Astrocyte of the cerebellum (primary cell): Measurements from ENCODE around the gene FAM162B.

Experiments used
- DNase-seq: peaks from one replicate; pipeline ENCODE4 v3.0.0-alpha.2; 2011; ENCODE audit warnings: low read depth
- H3K4me3 ChIP-seq: 2 replicates; pipeline ENCODE4 v1.5.1; 2011; ENCODE audit warnings: mild to moderate bottlenecking, low read depth, low read length, moderate library complexity
- in situ Hi-C: cut with HindIII; loops from 2 replicates; pipeline ENCODE4 v1.10.0; 2017; ENCODE audit warnings: low sequenced_read_pairs
- TF ChIP-seq, protein P1 (sequence below): IDR thresholded peaks from 2 replicates; pipeline ENCODE4 v1.5.1; 2012; ENCODE audit warnings: low read length, low read depth, moderate library complexity, mild to moderate bottlenecking; ENCODE audit errors: missing control alignments

FAM162B gene

DNA sequence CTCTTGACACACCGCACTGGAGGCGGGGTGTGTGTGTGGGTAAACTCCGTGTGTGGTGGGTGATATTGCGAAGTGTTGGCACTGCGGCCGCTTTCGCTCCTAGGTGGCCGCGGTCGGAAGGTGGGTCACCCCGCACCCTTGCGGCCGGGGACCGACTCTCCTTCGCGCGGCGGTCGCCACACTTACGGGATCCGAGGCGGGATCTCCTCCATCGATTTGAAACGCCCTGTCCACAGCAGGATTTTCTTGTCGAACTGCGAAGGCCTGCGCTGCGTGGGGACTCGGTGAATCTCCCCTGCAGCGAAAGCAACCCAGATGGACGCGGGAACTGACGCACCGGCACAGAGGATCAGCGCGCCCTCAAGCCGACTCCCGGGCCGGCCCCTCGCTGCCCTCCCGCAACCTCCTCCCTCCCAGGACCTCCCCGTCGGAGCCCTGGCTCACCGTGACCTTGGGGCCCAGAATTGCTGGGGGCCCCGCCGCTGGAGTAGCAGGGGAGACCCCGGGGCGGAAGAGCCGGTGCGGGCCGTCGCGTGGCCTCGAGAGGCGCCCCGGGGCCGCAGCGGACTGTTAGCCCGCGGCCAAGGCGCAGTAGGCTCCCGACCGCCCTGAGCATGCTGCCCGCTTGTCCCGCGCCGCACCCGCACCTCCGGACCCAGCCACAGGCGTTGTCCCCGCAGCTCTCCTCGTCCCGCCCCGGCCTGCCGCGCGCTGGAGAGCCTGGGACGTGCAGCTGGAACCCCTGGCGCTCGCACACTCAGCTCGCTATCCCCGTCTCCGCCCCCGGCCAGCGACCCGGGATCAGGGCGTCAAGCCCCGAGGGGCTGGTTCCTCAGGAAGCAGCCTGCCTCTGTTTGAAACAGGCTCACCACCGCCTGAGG is at the start of gene FAM162B:
FAM162B (minus strand) TSS at position 759 of the 881 bp plus-strand sequence; CDS start at position 616, 143 bp downstream.
- TF ChIP-seq, protein P1, sequence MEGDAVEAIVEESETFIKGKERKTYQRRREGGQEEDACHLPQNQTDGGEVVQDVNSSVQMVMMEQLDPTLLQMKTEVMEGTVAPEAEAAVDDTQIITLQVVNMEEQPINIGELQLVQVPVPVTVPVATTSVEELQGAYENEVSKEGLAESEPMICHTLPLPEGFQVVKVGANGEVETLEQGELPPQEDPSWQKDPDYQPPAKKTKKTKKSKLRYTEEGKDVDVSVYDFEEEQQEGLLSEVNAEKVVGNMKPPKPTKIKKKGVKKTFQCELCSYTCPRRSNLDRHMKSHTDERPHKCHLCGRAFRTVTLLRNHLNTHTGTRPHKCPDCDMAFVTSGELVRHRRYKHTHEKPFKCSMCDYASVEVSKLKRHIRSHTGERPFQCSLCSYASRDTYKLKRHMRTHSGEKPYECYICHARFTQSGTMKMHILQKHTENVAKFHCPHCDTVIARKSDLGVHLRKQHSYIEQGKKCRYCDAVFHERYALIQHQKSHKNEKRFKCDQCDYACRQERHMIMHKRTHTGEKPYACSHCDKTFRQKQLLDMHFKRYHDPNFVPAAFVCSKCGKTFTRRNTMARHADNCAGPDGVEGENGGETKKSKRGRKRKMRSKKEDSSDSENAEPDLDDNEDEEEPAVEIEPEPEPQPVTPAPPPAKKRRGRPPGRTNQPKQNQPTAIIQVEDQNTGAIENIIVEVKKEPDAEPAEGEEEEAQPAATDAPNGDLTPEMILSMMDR = no peak
- H3K4me3 ChIP-seq = peak within 1 kb of the TSS; percentile 51
- in situ Hi-C loops = no loop called here
- no peak for DNase-seq

DNA sequence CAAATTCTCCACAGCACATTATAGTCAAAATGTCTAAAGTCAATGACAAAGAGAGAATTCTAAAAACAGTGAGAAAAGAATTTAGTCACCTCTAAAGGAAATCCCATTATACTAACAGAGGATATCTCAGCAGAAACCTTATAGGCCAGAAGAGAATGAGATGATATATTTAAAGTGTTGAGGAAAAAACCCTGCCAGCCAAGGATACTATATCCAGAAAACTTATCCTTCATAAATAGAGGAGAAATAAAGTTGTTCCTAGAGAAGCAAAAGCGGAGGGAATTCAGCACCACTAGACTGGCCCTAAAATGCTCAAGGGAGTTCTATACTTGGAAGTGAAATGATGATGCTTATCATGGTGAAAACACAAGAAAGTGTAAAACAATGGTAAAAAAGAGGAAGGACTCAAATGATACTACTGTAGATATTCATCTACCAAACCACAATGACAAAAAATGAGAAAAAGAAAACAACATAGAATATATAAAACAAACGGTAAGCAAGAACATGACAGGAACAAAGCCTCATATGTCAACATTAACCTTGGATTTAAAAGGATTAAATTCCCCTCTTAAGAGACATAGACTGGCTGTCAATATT is 46.6 kb upstream of the FAM162B start:
- H3K4me3 ChIP-seq = no peak overlapping the region
- TF ChIP-seq, protein P1 = no peak
- DNase-seq = no peak
- in situ Hi-C loops = no loop called here

DNA sequence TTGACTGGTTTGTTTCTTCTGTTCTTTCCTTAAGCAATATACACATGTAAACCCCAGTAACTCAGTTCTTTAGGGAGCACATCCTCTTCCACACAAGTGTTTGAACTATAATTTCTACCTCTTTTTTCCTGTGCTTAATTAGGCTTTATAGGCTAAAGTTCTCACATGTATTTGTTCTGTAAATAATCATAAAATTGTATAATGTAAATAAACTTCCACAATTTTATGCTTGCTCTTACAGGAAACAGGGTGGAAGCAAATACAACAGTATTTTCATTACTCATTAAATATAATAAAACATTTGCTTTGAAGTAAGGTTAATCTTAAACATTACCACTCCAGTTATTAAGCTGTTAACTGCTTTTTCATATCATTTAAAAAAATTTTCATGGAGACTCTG is 36.5 kb upstream of the FAM162B start:
- DNase-seq = no peak
- H3K4me3 ChIP-seq = no peak overlapping the region
- TF ChIP-seq, protein P1 = no peak
- in situ Hi-C loops = no loop called here

DNA sequence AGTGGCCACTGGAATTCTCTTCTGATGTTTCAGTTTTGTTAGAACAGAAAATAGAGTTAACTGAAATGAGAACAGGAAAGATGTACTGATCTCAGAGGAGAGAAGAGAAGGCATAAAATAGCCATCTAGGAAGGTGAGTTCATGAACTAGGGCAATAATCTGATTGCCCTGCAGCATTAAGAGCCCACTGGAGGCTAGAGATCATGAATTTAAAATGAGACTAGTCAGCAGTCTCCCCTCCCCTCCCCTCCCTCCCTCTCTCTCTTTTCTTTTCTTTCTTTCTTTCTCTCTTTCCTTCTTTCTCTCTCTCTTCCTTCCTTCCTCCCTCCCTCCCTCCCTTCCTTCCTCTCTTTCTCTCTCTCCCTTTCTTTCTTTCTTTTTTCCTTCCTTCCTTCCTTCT is 34.4 kb upstream of the FAM162B start:
- in situ Hi-C loops = no loop called here
- no peak overlapping the region for H3K4me3 ChIP-seq
- TF ChIP-seq, protein P1 = no peak
- no peak for DNase-seq

DNA sequence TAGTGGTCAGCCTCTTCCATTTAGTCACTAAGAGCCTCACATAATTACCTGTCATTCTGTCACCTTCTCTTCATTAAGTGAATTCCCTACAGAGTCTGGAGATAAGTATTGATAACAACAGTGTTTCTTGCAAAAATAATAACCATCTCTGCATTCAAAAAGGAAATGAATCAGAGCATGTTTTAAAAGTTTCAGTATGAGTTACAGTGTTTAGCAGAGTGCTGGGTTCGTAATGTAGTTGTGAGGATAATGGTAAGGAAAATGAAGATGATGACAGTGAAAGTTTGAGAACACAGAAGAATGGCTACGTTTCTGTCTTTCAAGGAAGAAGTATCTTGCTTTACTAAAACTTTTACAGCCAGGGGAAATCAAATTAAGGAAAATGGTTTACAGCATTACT is 32.1 kb upstream of the FAM162B start:
- in situ Hi-C loops = no loop called here
- H3K4me3 ChIP-seq = no peak overlapping the region
- no peak for DNase-seq
- TF ChIP-seq, protein P1 = no peak

DNA sequence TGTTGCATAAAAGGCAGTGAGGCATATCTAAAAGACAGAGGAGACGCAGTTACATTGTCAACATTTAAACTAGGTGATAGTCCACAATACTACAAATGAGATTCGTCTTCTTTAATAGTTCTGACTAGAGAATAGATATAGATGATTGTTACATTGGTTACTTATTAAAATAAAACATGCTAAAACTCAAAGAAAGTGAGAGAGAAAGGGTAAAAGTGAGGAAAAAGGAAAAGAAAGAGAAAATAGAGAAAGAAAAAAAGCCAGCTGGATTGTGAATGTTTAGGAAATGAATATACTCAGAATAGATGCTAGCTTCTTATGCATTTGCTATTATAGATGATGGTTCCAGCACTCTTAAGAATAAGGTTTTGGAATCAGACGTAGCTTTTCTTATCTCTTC is 27.7 kb upstream of the FAM162B start:
- no peak overlapping the region for H3K4me3 ChIP-seq
- no peak for DNase-seq
- TF ChIP-seq, protein P1 = no peak
- in situ Hi-C loops = no loop called here
